Breast epithelium (tissue), 4 donors: ENCODE data around the gene UBL7. TPM values are rescaled to one million over a fixed set of nuclear protein-coding genes. Genes with fewer than 3 reads are reported as not detected.

ENCODE experiments used
- DNase-seq, 2 donors: peaks; one replicate each; pipeline ENCODE4 v3.0.0-alpha.2; 2019; ENCODE audit warnings: low spot score in 2 of 2
- H3K27ac ChIP-seq, 2 donors: fragments of 200-600 bp; sonication (generic) in 1 of 2; one replicate each; pipeline ENCODE4 v1.5.1; 2016 to 2019; ENCODE audit warnings: mild to moderate bottlenecking in 1 of 2
- H3K27me3 ChIP-seq, 2 donors: fragments of 200-600 bp; sonication (generic) in 1 of 2; one replicate each; pipeline versions ENCODE4 v1.5.1 to v1.6.0; 2017 to 2019; ENCODE audit warnings: control low read depth in 1 of 2, mild to moderate bottlenecking in 1 of 2
- H3K36me3 ChIP-seq: fragments of 200-600 bp; one replicate; pipeline ENCODE4 v1.5.1; 2019
- H3K4me1 ChIP-seq, 2 donors: fragments of 200-600 bp; sonication (generic); one replicate each; pipeline ENCODE4 v1.5.1; 2016 to 2019; ENCODE audit warnings: control low read depth in 1 of 2
- H3K4me3 ChIP-seq, 3 donors: fragments of 200-600 bp; sonication (generic); 1 replicate in 2 of 3; 2 replicates in 1 of 3; pipeline ENCODE4 v1.5.1; 2016 to 2019; ENCODE audit warnings: mild to moderate bottlenecking in 3 of 3, moderate library complexity in 2 of 3
- H3K9me3 ChIP-seq, 2 donors: fragments of 200-600 bp; sonication (generic) in 1 of 2; one replicate each; pipeline ENCODE4 v1.5.1; 2016 to 2019; ENCODE audit warnings: control low read depth in 1 of 2
- CTCF ChIP-seq, 3 donors: fragments of 450-650 bp; IDR thresholded peaks; one replicate each; pipeline ENCODE4 v1.5.1; 2016 to 2017; ENCODE audit warnings: antibody characterized with exemption in 3 of 3, mild to moderate bottlenecking in 3 of 3, moderate library complexity in 3 of 3
- POLR2A ChIP-seq: fragments of 450-650 bp; IDR thresholded peaks from one replicate; pipeline ENCODE4 v1.6.1; 2016; ENCODE audit warnings: antibody characterized with exemption, mild to moderate bottlenecking, moderate library complexity
- POLR2AphosphoS5 ChIP-seq, 3 donors: sonication (generic); formaldehyde crosslinking; IDR thresholded peaks; one replicate each; pipeline ENCODE4 v1.6.1; 2017; ENCODE audit warnings: antibody characterized with exemption in 3 of 3
- intact Hi-C: fragments of 100-400 bp; cut with DNase I; formaldehyde crosslinking; loops from one replicate; pipeline ENCODE4 v1.15.1; 2023; ENCODE audit warnings: low total_unique reads
- total RNA-seq, 3 donors: library from RNA; depleted of rRNA; stranded (reverse); fragments of >200 nt; gene quantifications; one replicate each; pipeline ENCODE4 v1.1.0, GENCODE V29; 2016

The UBL7 gene
- total RNA-seq, 3 donors from 2014 or later: 39.0 to 48.9 (median 44.5) TPM

- TF ChIP-seq POLR2A (no peak), POLR2AphosphoS5 (IDR thresholded peaks at IDR 0.05) (no peak), CTCF (IDR thresholded peaks at IDR 0.05) (no peak)
Measured at GRCh38 chr15:74470631-74471395, 9.9 kb upstream of the UBL7 start.

GRCh38 chr15:74468341-74469032 is 7.5 kb upstream of the UBL7 start:
- no peaks in the 10 kb centered on the region for H3K4me1 ChIP-seq
- intact Hi-C loops: no loop called here
- no peak for TF ChIP-seq POLR2A
- TF ChIP-seq POLR2AphosphoS5 (IDR thresholded peaks at IDR 0.05): no peak
- TF ChIP-seq CTCF (IDR thresholded peaks at IDR 0.05): no peak
- H3K36me3 ChIP-seq: no peaks in the 10 kb centered on the region
- H3K9me3 ChIP-seq: no peaks in the 10 kb centered on the region
- DNase-seq: no peak
- no peak overlapping the region for H3K4me3 ChIP-seq
- no peaks in the 10 kb centered on the region for H3K27me3 ChIP-seq
- H3K27ac ChIP-seq: no peak overlapping the region

More at GRCh38 chr15:74470631-74471395, 9.9 kb upstream of the UBL7 start:
- no peaks in the 10 kb centered on the region for H3K36me3 ChIP-seq
- no peak for DNase-seq
- H3K27me3 ChIP-seq: no peaks in the 10 kb centered on the region
- no peaks in the 10 kb centered on the region for H3K9me3 ChIP-seq
- intact Hi-C loops: no loop called here
- H3K27ac ChIP-seq: no peak overlapping the region
- no peaks in the 10 kb centered on the region for H3K4me1 ChIP-seq
- no peak overlapping the region for H3K4me3 ChIP-seq

GRCh38 chr15:74466570-74466969 is 5.6 kb upstream of the UBL7 start:
- no peak for TF ChIP-seq CTCF (IDR thresholded peaks at IDR 0.05)
- TF ChIP-seq POLR2A: no peak
- TF ChIP-seq POLR2AphosphoS5 (IDR thresholded peaks at IDR 0.05): no peak
- no peaks in the 10 kb centered on the region for H3K36me3 ChIP-seq
- H3K27ac ChIP-seq: no peak overlapping the region
- H3K9me3 ChIP-seq: no peaks in the 10 kb centered on the region
- H3K27me3 ChIP-seq: no peaks in the 10 kb centered on the region
- peaks cover 0 to 3% of the 10 kb centered on the region in 2 donors for H3K4me1 ChIP-seq
- intact Hi-C loops: no loop called here
- H3K4me3 ChIP-seq: no peak overlapping the region
- DNase-seq: no peak

- intact Hi-C loops: no loop called here
Measured at GRCh38 chr15:74464897-74465296, 3.9 kb upstream of the UBL7 start.

More at GRCh38 chr15:74464897-74465296, 3.9 kb upstream of the UBL7 start:
- Histone ChIP-seq H3K36me3 (no peaks in the 10 kb centered on the region), H3K4me3 (no peak overlapping the region), H3K4me1 (peaks cover 0 to 5% of the 10 kb centered on the region in 2 donors), H3K9me3 (no peaks in the 10 kb centered on the region), H3K27ac (no peak overlapping the region), H3K27me3 (no peaks in the 10 kb centered on the region)
- TF ChIP-seq CTCF (IDR thresholded peaks at IDR 0.05) (no peak), POLR2A (no peak), POLR2AphosphoS5 (IDR thresholded peaks at IDR 0.05) (no peak)
- DNase-seq: no peak
